SK-N-SH (cell line): ENCODE results near the gene AQP5.

Experiments used
- CTCF ChIP-seq: fragments of 200-600 bp; sonication (generic); IDR thresholded peaks from 2 replicates; pipeline ENCODE4 v1.6.1; 2017; ENCODE audit warnings: antibody characterized with exemption, mild to moderate bottlenecking, moderate library complexity
- ELF1 ChIP-seq: IDR thresholded peaks from 2 replicates; pipeline ENCODE4 v1.4.0; 2012
- EP300 ChIP-seq, 2 experiments: IDR thresholded peaks; 2 replicates each; pipeline versions ENCODE4 v1.4.0 to v1.6.1; 2012; ENCODE audit warnings: borderline replicate concordance in 1 of 2, low read depth in 1 of 2, low read length in 1 of 2
- EZH2phosphoT487 ChIP-seq: fragments of 200-600 bp; sonication (generic); IDR thresholded peaks from 2 replicates; pipeline ENCODE4 v1.6.1; 2017; ENCODE audit warnings: low read depth, mixed run types, mild to moderate bottlenecking, antibody characterized with exemption, moderate library complexity, borderline replicate concordance
- PBX3 ChIP-seq: IDR thresholded peaks from 2 replicates; pipeline ENCODE4; 2012
- POLR2AphosphoS5 ChIP-seq: IDR thresholded peaks from 2 replicates; pipeline ENCODE4 v1.6.1; 2012; ENCODE audit warnings: low read depth, low read length
- RAD21 ChIP-seq: IDR thresholded peaks from 2 replicates; pipeline ENCODE4 v1.6.1; 2012; ENCODE audit warnings: mild to moderate bottlenecking, low read length
- RFX5 ChIP-seq: IDR thresholded peaks from 2 replicates; pipeline ENCODE4 v1.6.1; 2012; ENCODE audit warnings: mild to moderate bottlenecking, improper control_type of control experiment, low read length
- SIN3A ChIP-seq: IDR thresholded peaks from 2 replicates; pipeline ENCODE4 v1.6.1; 2012; ENCODE audit warnings: low read depth, mild to moderate bottlenecking, low read length, moderate library complexity, borderline replicate concordance
- TCF12 ChIP-seq: IDR thresholded peaks from 2 replicates; pipeline ENCODE4 v1.4.0; 2012
- USF2 ChIP-seq: fragments of 150-350 bp; IDR thresholded peaks from 2 replicates; pipeline ENCODE4 v1.6.1; 2017; ENCODE audit warnings: antibody characterized with exemption, low read length, low read depth, borderline replicate concordance
- YY1 ChIP-seq: IDR thresholded peaks from 2 replicates; pipeline ENCODE4 v1.4.0; 2012; ENCODE audit warnings: low read depth, mild to moderate bottlenecking
- TF ChIP-seq, protein P1 (sequence below): IDR thresholded peaks from 2 replicates; pipeline ENCODE4 v1.6.1; 2012; ENCODE audit warnings: mild to moderate bottlenecking, low read depth, low read length, moderate library complexity

- TF ChIP-seq EP300 (IDR thresholded peaks at IDR 0.05; ENCODE audit: borderline replicate concordance in 1 of 2, low read depth in 1 of 2, low read length in 1 of 2) (no peak), CTCF (no peak), RAD21 (no peak), EZH2phosphoT487 (no peak), YY1 (no peak), TCF12 (no peak), POLR2AphosphoS5 (no peak), SIN3A (no peak), RFX5 (no peak), ELF1 (no peak), USF2 (no peak), PBX3 (no peak)
- TF ChIP-seq, protein P1, sequence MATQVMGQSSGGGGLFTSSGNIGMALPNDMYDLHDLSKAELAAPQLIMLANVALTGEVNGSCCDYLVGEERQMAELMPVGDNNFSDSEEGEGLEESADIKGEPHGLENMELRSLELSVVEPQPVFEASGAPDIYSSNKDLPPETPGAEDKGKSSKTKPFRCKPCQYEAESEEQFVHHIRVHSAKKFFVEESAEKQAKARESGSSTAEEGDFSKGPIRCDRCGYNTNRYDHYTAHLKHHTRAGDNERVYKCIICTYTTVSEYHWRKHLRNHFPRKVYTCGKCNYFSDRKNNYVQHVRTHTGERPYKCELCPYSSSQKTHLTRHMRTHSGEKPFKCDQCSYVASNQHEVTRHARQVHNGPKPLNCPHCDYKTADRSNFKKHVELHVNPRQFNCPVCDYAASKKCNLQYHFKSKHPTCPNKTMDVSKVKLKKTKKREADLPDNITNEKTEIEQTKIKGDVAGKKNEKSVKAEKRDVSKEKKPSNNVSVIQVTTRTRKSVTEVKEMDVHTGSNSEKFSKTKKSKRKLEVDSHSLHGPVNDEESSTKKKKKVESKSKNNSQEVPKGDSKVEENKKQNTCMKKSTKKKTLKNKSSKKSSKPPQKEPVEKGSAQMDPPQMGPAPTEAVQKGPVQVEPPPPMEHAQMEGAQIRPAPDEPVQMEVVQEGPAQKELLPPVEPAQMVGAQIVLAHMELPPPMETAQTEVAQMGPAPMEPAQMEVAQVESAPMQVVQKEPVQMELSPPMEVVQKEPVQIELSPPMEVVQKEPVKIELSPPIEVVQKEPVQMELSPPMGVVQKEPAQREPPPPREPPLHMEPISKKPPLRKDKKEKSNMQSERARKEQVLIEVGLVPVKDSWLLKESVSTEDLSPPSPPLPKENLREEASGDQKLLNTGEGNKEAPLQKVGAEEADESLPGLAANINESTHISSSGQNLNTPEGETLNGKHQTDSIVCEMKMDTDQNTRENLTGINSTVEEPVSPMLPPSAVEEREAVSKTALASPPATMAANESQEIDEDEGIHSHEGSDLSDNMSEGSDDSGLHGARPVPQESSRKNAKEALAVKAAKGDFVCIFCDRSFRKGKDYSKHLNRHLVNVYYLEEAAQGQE = no peak
Measured at GRCh38 chr12:49961111-49961922, at the start of gene AQP5.
